Measurements from ENCODE around the gene ATP2A3.

- TF ChIP-seq CTCF (IDR thresholded peaks at IDR 0.05; ENCODE audit: poor library complexity) (no peak), EZH2 (IDR thresholded peaks at IDR 0.05; ENCODE audit: borderline replicate concordance) (no peak), EZH2phosphoT487 (IDR thresholded peaks at IDR 0.05; ENCODE audit: low read depth, severe bottlenecking, unreplicated experiment) (no peak)
Measured at GRCh38 chr17:3893720-3894116, 70.5 kb downstream of the ATP2A3 start.

Data from hepatocyte (in vitro differentiated cells).